ENCODE measurements around the gene ITPR3.
A peak's percentile ranks its signal among the peaks of the same experiment; 100 is the strongest.

Gene ITPR3

GRCh38 chr6:33613146-33613794, 7.9 kb upstream of the ITPR3 start:
- H3K4me3 ChIP-seq (ENCODE audit: low read length): no peak overlapping the region
- DNase-seq (ENCODE audit: low read depth): peak; percentile 55
- no peak for TF ChIP-seq CTCF (conservative IDR thresholded peaks at IDR 0.05; ENCODE audit: low read depth, low read length)

DNA sequence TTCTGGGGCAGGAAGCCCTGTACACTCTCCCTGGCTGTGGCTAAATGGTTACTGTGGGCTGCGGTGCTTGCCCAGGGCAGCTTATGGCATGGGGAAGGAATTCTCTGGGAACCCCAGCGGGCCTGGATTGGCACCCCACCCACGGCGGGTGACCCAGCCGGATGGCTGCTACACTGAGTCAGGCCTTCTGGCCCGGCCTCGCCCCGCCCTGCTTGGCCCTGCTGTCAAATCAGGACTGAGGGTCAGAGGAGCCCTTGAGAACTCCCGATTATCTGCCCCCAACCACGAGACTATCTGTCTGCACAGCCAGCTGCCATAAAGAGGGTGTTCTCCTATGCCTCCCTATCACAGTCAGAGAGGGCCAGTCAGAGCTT, 7.3 kb upstream of the ITPR3 start:
- DNase-seq (ENCODE audit: low read depth): no peak
- TF ChIP-seq CTCF (conservative IDR thresholded peaks at IDR 0.05; ENCODE audit: low read depth, low read length): no peak
- H3K4me3 ChIP-seq (ENCODE audit: low read length): no peak overlapping the region

- no peak for TF ChIP-seq CTCF (conservative IDR thresholded peaks at IDR 0.05; ENCODE audit: low read depth, low read length)
- DNase-seq (ENCODE audit: low read depth): no peak
- no peak overlapping the region for H3K4me3 ChIP-seq (ENCODE audit: low read length)
Observed at GRCh38 chr6:33616113-33616512, 5.0 kb upstream of the ITPR3 start.

- TF ChIP-seq CTCF (conservative IDR thresholded peaks at IDR 0.05; ENCODE audit: low read depth, low read length): no peak
- no peak overlapping the region for H3K4me3 ChIP-seq (ENCODE audit: low read length)
- DNase-seq (ENCODE audit: low read depth): no peak
Observed at GRCh38 chr6:33616913-33617312, 4.2 kb upstream of the ITPR3 start.

GRCh38 chr6:33619166-33619840, 1.8 kb upstream of the ITPR3 start:
- H3K4me3 ChIP-seq (ENCODE audit: low read length): no peak overlapping the region
- no peak for TF ChIP-seq CTCF (conservative IDR thresholded peaks at IDR 0.05; ENCODE audit: low read depth, low read length)
- no peak for DNase-seq (ENCODE audit: low read depth)

- no peak for TF ChIP-seq CTCF (conservative IDR thresholded peaks at IDR 0.05; ENCODE audit: low read depth, low read length)
- DNase-seq (ENCODE audit: low read depth): no peak
- peak overlapping the region; percentile 67 for H3K4me3 ChIP-seq (ENCODE audit: low read length)
Observed at GRCh38 chr6:33620158-33620855, 815 bp upstream of the ITPR3 start.
